Esophagus muscularis mucosa (tissue), 4 donors: Measurements from ENCODE around the gene TRAPPC12.

Experiments
- CTCF ChIP-seq, 3 experiments: fragments of 200-600 bp in 2 of 3; fragments of 450-650 bp in 1 of 3; sonication (generic) in 2 of 3; IDR thresholded peaks; one replicate each; pipeline ENCODE4 v1.5.1; 2017 to 2019; ENCODE audit warnings: antibody characterized with exemption in 3 of 3, mild to moderate bottlenecking in 2 of 3, moderate library complexity in 1 of 3
- EP300 ChIP-seq: sonication (generic); formaldehyde crosslinking; IDR thresholded peaks from one replicate; pipeline ENCODE4 v1.6.1; 2017; ENCODE audit warnings: antibody characterized with exemption
- POLR2A ChIP-seq: fragments of 450-650 bp; IDR thresholded peaks from one replicate; pipeline ENCODE4 v1.6.1; 2017; ENCODE audit warnings: antibody characterized with exemption, moderate library complexity, mild to moderate bottlenecking, low read depth
- POLR2AphosphoS5 ChIP-seq, 2 donors: sonication (generic); formaldehyde crosslinking; IDR thresholded peaks; one replicate each; pipeline ENCODE4 v1.6.1; 2017; ENCODE audit warnings: antibody characterized with exemption in 2 of 2

- TF ChIP-seq CTCF (IDR thresholded peaks at IDR 0.05) = no peak
- no peak for TF ChIP-seq POLR2A
- TF ChIP-seq POLR2AphosphoS5 (IDR thresholded peaks at IDR 0.05) = no peak
- TF ChIP-seq EP300 = no peak
These were observed 41.2 kb upstream of the TRAPPC12 start for GRCh38 chr2:3338340-3338739.
